Measurements from ENCODE around the gene FMN2. TPM values are rescaled to one million over a fixed set of nuclear protein-coding genes. Genes with fewer than 3 reads are reported as not detected.

FMN2 gene
- total RNA-seq, 1 experiment from 2014 or later, result 0.59 TPM

DNA sequence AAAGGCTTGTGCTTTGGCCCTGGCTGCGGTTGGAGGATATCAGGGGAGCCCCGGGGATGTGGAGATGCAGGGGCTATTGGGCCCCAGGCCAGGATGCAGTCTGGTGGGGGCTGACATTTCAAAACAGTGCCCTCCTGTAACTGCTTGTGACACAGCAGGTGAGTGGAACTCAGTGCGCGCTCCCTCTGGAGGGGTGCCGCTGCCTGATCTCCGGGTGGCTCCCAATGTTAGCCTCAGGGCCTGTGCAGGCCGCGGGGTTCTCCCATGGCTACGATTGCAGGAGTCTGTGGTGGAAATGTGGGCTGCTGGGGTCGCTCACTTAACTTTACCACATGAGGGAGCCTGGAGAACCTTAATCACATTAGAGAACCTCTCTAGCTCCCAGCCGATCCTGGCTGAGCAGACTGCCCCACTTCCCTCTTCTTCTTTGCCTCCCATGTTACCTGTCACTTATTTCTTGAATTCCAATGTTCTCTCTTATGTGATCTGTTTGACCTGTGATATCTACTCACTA lies 163.2 kb downstream of the FMN2 start:
- no peak overlapping the region for H2AFZ ChIP-seq (ENCODE audit: low read length)
- no peak overlapping the region for H3K27ac ChIP-seq (ENCODE audit: insufficient read length, low read depth, low read length)
- H4K20me1 ChIP-seq (ENCODE audit: control insufficient read depth, insufficient read depth, insufficient read length), result no peaks in the 10 kb centered on the region
- H4K5ac ChIP-seq (ENCODE audit: insufficient read length, low read depth, low read length), result no peak overlapping the region
- no peak overlapping the region for H3K4me2 ChIP-seq (ENCODE audit: insufficient read depth, insufficient read length, low read length)
- H2AK5ac ChIP-seq (ENCODE audit: insufficient read length, low read length), result no peak overlapping the region
- no peak overlapping the region for H2BK120ac ChIP-seq (ENCODE audit: low read depth, low read length, poor library complexity, severe bottlenecking)
- Mint-ChIP-seq H3K36me3 (ENCODE audit: insufficient read depth in 1 of 3, low read depth in 3 of 3) (no peaks in the 10 kb centered on the region), H3K4me1 (peaks cover 0 to 5% of the 10 kb centered on the region in 2 experiments; a peak in 2 of 4 replicates), H3K27me3 (ENCODE audit: low read depth) (no peaks in the 10 kb centered on the region), H3K9me3 (no peaks in the 10 kb centered on the region; a peak in 1 of 5 replicates), H3K27ac (no peak overlapping the region), H3K4me3 (no peak overlapping the region)
- no peak overlapping the region for H3K18ac ChIP-seq (ENCODE audit: insufficient read length, low read depth, low read length)
- H4K8ac ChIP-seq (replicated peaks; ENCODE audit: insufficient read length, low read depth, low read length), result no peak overlapping the region
- no peak overlapping the region for H2BK5ac ChIP-seq (ENCODE audit: insufficient read length, low read length)
- DNase-seq, result peak; percentile 34
- H3K9me3 ChIP-seq (ENCODE audit: control insufficient read depth, low read depth, low read length), result no peaks in the 10 kb centered on the region
- no CpG with 5 or more reads among the region's 11 CpGs for WGBS (ENCODE audit: extremely low coverage, insufficient read length, low lambda C conversion rate)
- H3K4me1 ChIP-seq (ENCODE audit: insufficient read depth, low read length), result no peaks in the 10 kb centered on the region
- H2BK12ac ChIP-seq (ENCODE audit: insufficient read length, low read depth, low read length), result no peak overlapping the region
- no peak overlapping the region for H2BK20ac ChIP-seq (ENCODE audit: low read depth, low read length, poor library complexity, severe bottlenecking)
- no peaks in the 10 kb centered on the region for H3K23me2 ChIP-seq (ENCODE audit: insufficient read length, low read depth, low read length, poor library complexity, severe bottlenecking)
- no peak overlapping the region for H3K23ac ChIP-seq (ENCODE audit: insufficient read length, low read depth, low read length)
- H3T11ph ChIP-seq (ENCODE audit: low read length), result no peak overlapping the region
- H3K79me1 ChIP-seq (ENCODE audit: insufficient read depth, low read depth, low read length, poor library complexity, severe bottlenecking), result no peaks in the 10 kb centered on the region
- H4K91ac ChIP-seq (ENCODE audit: insufficient read length, low read depth, low read length), result no peak overlapping the region
- H3K79me2 ChIP-seq (ENCODE audit: insufficient read depth, low read length), result no peaks in the 10 kb centered on the region
- no peak overlapping the region for H2BK15ac ChIP-seq (ENCODE audit: low read depth, low read length)
- no peak overlapping the region for H3K56ac ChIP-seq (ENCODE audit: insufficient read length, low read depth, low read length)
- no peak overlapping the region for H3K4ac ChIP-seq (ENCODE audit: low read depth, low read length)
- H3K27me3 ChIP-seq (ENCODE audit: insufficient read depth, low read length), result no peaks in the 10 kb centered on the region
- no peak overlapping the region for H3K9ac ChIP-seq (ENCODE audit: extremely low read depth, insufficient read length, low read length)
- TF ChIP-seq, protein P1, sequence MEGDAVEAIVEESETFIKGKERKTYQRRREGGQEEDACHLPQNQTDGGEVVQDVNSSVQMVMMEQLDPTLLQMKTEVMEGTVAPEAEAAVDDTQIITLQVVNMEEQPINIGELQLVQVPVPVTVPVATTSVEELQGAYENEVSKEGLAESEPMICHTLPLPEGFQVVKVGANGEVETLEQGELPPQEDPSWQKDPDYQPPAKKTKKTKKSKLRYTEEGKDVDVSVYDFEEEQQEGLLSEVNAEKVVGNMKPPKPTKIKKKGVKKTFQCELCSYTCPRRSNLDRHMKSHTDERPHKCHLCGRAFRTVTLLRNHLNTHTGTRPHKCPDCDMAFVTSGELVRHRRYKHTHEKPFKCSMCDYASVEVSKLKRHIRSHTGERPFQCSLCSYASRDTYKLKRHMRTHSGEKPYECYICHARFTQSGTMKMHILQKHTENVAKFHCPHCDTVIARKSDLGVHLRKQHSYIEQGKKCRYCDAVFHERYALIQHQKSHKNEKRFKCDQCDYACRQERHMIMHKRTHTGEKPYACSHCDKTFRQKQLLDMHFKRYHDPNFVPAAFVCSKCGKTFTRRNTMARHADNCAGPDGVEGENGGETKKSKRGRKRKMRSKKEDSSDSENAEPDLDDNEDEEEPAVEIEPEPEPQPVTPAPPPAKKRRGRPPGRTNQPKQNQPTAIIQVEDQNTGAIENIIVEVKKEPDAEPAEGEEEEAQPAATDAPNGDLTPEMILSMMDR (conservative IDR thresholded peaks at IDR 0.05), result peak; percentile 32; the same call in 1 of the 3 replicates
- no peak overlapping the region for H3K14ac ChIP-seq (ENCODE audit: insufficient read depth, low read length)
